WTC11 (cell line): ENCODE data around the gene TMC6.

Experiments
- CREB1 ChIP-seq: sonication (generic); formaldehyde crosslinking; IDR thresholded peaks from 2 replicates; pipeline ENCODE4 v1.8.0; 2023; ENCODE audit warnings: mild to moderate bottlenecking, missing genetic modification reagents
- ETV6 ChIP-seq: sonication (generic); formaldehyde crosslinking; IDR thresholded peaks from 2 replicates; pipeline ENCODE4 v1.8.1; 2022; ENCODE audit warnings: mild to moderate bottlenecking, missing genetic modification reagents
- NFATC4 ChIP-seq: fragments of 250-450 bp; sonication (Bioruptor Pico); IDR thresholded peaks from 2 replicates; pipeline ENCODE4 v1.9.0; 2021; ENCODE audit warnings: mild to moderate bottlenecking
- TEAD1 ChIP-seq: sonication (generic); formaldehyde crosslinking; IDR thresholded peaks from 2 replicates; pipeline ENCODE4 v1.8.0; 2022; ENCODE audit warnings: mild to moderate bottlenecking, missing genetic modification reagents
- TF ChIP-seq, protein P1 (sequence below): fragments of 200-600 bp; IDR thresholded peaks from 2 replicates; pipeline ENCODE4 v1.8.0; 2022; ENCODE audit warnings: antibody characterized with exemption
- TF ChIP-seq, protein P2 (sequence below): sonication (generic); formaldehyde crosslinking; IDR thresholded peaks from 2 replicates; pipeline ENCODE4 v1.8.0; 2023; ENCODE audit warnings: mild to moderate bottlenecking, missing genetic modification reagents

DNA sequence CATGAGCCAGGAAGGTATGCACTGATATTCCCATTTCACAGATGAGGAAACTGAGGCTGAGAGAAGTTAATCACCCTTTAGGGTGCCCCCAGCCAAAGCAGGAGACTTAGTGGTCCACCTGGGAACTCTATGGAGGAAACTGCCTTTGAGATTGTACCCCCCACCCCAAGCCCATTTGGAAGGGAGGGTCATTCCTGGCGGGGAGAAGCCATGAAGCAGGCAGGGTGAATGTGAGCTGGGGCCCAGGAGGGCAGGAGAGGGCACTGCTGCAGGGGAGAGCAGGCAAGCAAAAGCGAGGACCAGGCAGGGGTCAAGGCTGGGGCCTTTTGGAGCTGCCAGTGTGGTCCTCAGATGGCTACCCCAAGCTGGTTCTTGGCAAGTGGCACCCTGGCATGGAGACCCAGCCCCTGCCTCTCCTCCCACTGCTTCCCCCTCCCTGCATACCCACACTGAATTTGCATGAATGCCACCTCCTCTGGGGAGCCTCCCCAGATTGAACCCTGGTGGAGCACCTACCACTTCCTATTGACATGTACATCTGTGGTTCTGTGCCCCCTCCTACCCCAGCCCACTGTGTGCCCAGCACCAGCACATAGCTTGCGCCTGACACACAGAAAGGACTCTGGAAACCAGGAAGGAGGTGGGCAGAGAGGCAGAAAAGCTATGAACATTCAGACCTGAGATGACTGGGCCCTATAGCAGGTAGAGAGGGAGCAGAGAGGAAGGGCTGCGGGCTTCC, 965 bp upstream of the TMC6 start:
- TF ChIP-seq NFATC4 (CRISPR knock-in tag) (no peak), TEAD1 (CRISPR knock-in tag) (no peak), CREB1 (CRISPR knock-in tag) (no peak), ETV6 (no peak)
- TF ChIP-seq, protein P1, sequence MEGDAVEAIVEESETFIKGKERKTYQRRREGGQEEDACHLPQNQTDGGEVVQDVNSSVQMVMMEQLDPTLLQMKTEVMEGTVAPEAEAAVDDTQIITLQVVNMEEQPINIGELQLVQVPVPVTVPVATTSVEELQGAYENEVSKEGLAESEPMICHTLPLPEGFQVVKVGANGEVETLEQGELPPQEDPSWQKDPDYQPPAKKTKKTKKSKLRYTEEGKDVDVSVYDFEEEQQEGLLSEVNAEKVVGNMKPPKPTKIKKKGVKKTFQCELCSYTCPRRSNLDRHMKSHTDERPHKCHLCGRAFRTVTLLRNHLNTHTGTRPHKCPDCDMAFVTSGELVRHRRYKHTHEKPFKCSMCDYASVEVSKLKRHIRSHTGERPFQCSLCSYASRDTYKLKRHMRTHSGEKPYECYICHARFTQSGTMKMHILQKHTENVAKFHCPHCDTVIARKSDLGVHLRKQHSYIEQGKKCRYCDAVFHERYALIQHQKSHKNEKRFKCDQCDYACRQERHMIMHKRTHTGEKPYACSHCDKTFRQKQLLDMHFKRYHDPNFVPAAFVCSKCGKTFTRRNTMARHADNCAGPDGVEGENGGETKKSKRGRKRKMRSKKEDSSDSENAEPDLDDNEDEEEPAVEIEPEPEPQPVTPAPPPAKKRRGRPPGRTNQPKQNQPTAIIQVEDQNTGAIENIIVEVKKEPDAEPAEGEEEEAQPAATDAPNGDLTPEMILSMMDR: no peak
- TF ChIP-seq, protein P2, sequence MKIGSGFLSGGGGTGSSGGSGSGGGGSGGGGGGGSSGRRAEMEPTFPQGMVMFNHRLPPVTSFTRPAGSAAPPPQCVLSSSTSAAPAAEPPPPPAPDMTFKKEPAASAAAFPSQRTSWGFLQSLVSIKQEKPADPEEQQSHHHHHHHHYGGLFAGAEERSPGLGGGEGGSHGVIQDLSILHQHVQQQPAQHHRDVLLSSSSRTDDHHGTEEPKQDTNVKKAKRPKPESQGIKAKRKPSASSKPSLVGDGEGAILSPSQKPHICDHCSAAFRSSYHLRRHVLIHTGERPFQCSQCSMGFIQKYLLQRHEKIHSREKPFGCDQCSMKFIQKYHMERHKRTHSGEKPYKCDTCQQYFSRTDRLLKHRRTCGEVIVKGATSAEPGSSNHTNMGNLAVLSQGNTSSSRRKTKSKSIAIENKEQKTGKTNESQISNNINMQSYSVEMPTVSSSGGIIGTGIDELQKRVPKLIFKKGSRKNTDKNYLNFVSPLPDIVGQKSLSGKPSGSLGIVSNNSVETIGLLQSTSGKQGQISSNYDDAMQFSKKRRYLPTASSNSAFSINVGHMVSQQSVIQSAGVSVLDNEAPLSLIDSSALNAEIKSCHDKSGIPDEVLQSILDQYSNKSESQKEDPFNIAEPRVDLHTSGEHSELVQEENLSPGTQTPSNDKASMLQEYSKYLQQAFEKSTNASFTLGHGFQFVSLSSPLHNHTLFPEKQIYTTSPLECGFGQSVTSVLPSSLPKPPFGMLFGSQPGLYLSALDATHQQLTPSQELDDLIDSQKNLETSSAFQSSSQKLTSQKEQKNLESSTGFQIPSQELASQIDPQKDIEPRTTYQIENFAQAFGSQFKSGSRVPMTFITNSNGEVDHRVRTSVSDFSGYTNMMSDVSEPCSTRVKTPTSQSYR: no peak
